ENCODE measurements around the gene CABP5.
"Not testable (repeated sequence)": the region's sequence is repeated elsewhere in the genome, so short reads cannot be mapped to it uniquely, and the experiment has no call there.

Gene CABP5

DNA sequence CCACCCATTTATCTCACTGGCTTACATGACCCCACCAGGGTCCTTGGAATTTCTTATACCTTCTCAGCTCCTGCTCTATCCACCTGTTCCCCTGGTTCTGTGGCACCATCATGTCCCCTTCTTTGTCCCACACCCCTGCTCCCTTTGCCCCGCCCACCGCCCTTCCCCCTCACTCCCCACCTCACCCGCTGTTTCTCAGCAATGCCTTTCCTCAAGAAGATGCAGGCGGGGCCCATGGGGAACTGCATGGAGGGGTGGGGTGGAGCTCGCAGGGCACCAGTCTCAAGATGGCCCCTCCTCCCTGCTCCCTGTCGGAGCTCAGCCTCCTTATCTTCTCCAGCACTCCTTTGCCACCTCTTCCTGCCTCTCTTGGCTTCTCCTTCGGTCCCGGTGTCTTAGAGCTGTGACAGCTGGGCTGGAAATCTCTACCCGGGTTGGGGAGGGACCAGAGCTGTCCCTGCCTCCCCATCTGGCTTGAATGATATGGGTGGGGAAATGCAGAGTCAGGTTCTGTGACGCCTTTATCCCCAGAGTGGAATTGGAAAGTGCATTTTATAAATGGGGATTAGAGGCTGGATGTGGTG, at the start of gene CABP5:
Gene CABP5 (minus strand): TSS at position 405 of the 584 bp plus-strand sequence. CDS start 157 bp downstream, at position 248.
- DNase-seq (ENCODE audit: low spot score): no peak

DNA sequence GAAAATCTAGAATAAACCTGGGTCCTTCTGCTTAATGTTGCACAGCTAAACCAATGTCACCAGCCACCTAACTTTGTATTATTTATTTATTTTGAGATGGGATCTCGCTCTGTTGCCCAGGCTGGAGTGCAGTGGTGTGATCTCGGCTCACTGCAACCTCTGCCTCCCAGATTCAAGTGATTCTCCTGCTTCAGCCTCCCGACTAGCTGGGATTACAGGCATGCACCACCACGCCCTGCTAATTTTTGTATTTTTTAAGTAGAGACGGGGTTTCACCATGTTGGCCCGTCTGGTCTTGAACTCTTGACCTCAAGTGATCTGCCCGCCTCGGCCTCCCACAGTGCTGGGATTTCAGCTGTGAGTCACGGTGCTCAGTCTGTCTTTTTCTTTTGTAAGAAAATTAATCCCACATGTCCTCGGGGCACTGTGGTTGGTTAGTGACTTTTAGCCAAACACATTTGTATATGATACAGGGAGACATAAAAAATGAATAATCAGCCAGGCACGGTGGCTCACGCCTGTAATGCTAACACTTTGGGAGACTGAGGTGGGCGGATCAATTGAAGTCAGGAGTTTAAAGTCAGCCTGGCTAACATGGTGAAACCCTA, 47.3 kb upstream of the CABP5 start:
- DNase-seq (ENCODE audit: low spot score): peak; percentile 84

DNA sequence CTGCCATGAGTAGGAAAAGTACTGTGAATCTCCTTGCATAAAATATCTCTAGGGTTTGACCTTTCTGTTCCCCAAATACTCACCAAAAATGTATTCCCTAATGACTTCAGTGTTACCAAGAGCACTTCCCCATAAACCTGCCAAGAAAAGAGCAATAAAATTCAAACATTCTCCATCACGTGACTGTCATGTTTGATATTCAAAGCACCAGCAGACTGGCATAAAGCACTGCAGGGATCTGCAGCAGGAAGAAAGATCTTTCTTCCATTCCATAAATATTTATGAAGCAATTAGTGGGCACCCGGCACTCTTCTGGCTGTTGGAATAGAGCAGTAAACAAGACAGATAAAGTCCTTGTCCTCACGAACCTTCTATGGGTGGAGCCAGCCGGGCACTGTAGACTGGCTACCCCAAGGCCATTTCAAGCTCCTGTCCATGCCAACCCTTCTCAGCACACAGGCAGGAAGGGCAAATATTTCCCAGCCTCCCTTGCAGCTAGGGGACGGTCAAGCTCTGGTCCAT, 46.5 kb upstream of the CABP5 start:
- DNase-seq (ENCODE audit: low spot score): peak; percentile 25

DNA sequence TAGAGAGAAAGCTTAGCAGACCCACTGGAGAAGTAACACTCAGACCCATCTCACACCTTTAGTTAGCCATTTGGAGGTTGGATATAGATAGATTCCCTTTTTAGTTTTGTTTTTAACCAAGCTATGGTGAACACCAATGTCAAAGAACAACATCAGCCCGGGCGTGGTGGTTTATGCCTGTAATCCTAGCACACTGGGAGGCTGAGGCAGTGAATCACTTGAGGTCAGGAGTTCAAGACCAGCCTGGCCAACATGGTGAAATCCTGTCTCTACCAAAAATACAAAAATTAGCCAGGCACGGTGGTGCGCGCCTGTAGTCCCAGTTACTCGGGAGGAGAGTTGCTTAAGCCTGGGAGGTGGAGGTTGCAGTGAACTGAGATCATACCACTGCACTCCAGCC, 45.1 kb upstream of the CABP5 start:
- DNase-seq (ENCODE audit: low spot score): not testable (repeated sequence)

DNA sequence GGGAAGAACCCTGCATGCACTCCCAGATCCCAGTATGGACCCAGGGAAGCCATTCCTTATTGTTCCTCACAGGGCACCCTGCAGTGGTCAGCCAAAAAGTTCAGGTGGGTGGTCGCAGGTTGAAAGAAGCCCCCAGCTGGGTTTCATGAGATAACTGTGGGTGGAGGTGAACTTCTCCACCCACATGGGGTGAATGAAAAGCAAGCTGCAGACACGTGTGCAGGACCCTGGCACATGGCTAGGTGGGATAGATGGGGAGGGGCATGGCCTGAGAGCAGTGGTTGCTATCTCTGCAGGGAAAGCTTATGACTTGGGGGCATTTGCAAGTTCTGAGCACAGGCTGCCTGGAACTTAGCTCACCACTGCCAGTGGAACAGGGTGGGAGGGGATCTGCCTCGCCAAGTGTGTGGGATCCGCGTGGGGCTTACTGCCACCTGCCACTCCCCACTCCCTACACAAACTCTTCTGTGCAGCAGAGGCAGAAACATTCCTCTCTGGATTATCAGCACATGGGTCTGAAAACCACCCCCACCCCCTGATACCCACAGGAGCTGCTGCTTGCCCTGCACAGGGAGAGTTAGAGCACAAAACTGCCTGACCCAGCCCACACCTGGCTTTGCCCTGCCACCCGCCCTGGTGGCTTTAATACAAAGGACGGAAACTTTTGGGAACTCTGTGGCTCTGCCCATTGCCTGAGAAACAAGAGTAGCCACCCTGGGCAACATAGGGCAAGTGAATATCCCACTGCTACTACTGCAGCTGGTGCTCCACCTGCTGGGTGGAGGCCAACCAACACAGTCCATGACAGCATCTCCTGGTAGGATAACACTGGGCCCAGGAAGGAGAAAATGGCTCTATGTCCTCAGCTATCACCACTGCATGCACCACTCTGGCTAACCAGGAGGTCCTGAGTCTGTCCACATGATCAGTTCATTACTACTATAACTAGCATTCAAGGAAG, 42.3 kb upstream of the CABP5 start:
- no peak for DNase-seq (ENCODE audit: low spot score)

DNA sequence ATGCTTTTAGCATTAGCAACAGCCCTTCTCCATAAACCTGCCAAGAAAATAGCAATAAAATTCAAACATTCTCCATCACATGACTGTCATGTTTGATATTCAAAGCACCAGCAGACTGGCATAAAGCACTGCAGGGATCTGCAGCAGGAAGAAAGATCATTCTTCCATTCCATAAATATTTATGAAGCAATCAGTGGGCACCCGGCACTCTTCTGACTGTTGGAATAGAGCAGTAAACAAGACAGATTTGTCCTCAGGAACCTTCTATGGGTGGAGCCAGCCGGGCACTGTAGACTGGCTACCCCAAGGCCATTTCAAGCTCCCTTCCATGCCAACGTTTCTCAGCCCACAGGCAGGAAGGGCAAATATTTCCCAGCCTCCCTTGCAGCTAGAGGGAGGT, 41.2 kb upstream of the CABP5 start:
- DNase-seq (ENCODE audit: low spot score): no peak

GRCh38 chr19:48081106-48081505, 37.2 kb upstream of the CABP5 start:
- no peak for DNase-seq (ENCODE audit: low spot score)

DNA sequence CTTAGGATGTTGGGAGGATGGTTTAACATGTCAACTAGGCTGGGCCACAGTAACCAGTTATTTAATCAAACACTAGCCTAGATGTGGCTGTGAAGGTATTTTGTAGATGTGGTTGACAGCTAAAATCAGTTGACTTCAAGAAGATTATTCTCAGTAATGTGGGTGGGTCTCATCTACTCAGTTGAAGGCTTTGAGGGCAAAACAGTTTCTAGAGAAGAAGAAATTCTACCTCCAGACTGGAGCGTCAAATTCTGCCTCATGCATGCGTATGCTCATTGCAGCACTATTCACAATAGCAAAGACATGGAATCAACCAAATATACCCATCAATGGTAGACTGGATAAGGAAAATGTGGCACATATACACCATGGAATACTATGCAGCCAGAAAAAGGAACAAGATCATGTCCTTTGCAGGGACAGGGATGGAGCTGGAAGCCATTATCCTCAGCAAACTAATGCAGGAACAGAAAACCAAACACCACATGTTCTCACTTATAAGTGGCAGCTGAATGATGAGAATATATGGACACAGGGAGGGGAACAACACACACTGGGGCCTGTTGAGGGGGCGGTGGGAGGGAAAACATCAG, 26.4 kb upstream of the CABP5 start:
- DNase-seq (ENCODE audit: low spot score): not testable (repeated sequence)

GRCh38 chr19:48069435-48069834, 25.6 kb upstream of the CABP5 start:
- no peak for DNase-seq (ENCODE audit: low spot score)

DNA sequence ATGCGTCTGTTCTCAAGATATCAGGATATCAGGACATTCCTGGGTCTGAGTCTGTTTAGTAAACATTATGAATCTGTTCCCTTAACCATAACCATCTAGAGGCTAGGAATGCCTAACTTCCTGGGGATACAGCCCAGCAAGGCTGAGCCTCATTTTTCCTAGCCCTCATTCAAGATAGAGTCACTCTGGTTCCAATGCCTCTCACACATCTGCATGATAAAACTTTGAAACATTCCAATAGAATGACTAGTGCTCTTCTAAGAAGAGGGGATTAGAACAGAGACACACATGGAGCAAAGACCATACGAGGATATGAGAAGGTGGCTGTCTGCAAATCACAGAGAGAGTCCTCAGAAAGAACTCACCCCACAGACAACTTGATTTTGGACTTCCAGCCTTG, 20.6 kb upstream of the CABP5 start:
- DNase-seq (ENCODE audit: low spot score): no peak

DNA sequence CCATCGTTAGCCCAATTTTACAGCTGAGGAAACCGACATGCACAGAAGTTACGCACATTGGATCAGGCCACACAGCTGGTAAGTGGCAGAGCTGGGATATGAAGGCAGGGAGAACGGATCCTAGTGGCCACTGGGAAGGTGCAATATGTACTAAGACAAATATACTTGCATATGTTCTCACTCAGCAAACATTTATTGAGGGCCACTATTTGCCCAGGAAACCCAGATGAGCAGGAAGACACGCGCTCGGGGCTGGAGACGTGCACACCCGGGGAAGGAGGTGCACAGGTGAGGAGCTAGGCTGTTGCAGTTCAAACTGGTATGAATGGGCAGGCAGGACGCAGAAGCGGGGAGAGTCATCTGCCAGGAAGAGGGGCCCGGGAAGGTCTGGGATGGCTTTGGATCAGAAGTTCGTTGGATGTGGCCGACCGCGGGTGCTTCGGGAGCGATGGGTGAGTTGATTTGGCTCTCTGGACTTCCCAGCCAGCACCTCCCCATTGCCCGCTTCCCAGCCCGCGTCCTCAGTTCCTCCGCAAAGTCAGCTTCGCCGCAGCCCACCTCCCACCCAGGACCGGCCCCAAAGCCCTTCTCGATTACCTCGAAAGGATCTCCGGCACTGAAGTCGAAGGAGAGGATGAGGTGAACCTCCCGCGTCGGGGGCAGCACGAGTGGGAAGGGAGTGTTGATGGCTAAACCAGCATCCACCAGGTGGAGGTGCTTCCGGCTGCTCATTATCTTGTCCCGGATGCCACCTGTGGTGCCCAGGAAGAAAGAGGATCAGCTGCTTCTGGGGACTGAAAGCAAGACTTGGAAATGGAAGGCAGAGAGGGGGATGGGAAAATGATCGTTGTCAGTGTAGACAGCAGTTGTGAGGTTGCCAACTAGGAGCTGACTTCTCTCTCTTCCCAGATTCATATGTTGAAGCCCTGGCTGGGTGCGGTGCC, 17.8 kb upstream of the CABP5 start:
- no peak for DNase-seq (ENCODE audit: low spot score)

DNA sequence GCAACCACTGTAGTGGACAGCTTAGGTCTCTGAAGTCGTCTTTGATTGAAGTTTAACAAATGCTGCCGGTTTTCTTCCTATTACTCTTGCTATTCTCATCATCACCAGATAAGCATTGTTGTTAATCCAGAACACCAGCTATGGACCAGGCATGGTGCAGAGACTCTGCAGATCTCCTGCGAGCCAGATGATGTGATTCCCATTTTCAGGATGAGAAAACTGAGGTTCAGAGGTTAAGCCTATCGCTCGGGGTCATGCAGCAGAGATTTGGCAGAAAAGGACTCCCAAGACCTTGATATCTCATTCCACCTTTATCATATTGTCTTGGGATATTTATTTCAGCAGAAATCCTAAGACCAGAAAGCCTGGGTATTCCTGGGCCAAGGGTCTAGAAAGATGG, 16.5 kb upstream of the CABP5 start:
- no peak for DNase-seq (ENCODE audit: low spot score)

- DNase-seq (ENCODE audit: low spot score): no peak
Observed at GRCh38 chr19:48059331-48059730, 15.5 kb upstream of the CABP5 start.

- DNase-seq (ENCODE audit: low spot score): no peak
Observed at GRCh38 chr19:48053856-48054255, 10.0 kb upstream of the CABP5 start.

GRCh38 chr19:48053076-48053475, 9.2 kb upstream of the CABP5 start:
- no peak for DNase-seq (ENCODE audit: low spot score)

DNA sequence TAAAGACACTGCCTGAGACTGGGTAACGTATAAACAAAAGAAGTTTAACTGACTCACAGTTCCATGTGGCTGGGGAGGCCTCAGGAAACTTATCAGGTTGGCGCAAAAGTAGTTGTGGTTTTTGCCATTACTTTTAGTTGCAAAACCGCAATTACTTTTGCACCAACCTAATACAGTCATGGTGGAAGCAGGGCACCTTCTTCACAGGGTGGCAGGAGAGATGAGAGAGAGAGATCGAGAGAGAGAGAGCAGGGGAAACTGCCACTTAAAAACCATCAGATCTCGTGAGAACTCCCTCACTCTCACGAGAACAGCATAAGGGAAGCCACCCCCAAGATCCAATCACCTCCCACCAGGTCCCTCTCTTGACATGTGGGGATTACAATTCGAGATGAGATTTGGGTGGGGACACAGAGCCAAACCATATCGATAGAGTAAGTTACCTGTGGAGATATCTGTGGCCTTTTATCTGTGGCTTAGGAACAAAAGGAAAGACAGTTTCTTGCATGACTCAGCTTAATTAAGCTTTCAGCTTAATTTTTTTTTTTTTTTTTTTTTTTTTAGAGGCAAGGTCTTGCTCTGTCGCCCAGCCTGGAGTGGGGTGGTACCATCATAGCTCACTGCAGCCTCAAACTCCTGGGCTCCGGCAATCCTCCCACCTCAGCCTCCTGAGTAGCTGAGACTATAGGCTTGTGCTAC, 7.6 kb upstream of the CABP5 start:
- DNase-seq (ENCODE audit: low spot score): no peak

DNA sequence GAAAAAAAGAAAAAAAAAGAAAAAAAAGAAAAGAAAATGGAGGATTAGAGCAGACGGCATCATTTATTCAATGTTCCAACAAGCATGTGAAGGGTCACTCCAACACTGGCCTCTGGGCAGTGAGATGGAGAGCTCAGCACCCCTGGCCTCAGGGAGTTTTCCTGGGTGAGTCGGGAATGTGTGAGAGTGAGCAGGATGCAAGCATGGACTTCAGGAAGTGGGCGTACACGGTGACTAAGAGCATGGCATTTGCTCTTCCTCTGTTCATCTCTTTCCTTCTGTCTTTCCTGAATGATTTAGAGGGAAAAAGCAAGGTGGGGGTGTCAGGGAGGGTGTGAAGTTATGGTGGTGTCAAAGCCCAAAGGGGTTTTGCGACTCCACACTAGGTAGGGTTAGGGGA, 682 bp upstream of the CABP5 start:
- no peak for DNase-seq (ENCODE audit: low spot score)

- no peak for DNase-seq (ENCODE audit: low spot score)
Observed at GRCh38 chr19:48041877-48042580, 1.9 kb downstream of the CABP5 start.

GRCh38 chr19:48036765-48037164, 7.1 kb downstream of the CABP5 start:
- DNase-seq (ENCODE audit: low spot score): no peak

- DNase-seq (ENCODE audit: low spot score): no peak
Observed at GRCh38 chr19:48033604-48034003, 10.3 kb downstream of the CABP5 start.
